RWPE2 (cell line): Measurements from ENCODE around the gene FASTKD1.
A peak's percentile ranks its signal among the peaks of the same experiment; 100 is the strongest.
"Not testable (repeated sequence)": the region's sequence is repeated elsewhere in the genome, so short reads cannot be mapped to it uniquely, and the experiment has no call there.

ENCODE experiments used
- ATAC-seq: fragments of 200-7000 bp; cut with Tn5 transposase; 3 replicates; pipeline ENCODE4 v1.9.1; 2021; ENCODE audit warnings: low read depth
- DNase-seq: peaks from one replicate; pipeline ENCODE4 v3.0.0-alpha.2; 2020; ENCODE audit warnings: low spot score
- H3K27ac ChIP-seq: fragments of 450-650 bp; 2 replicates; pipeline ENCODE4 v1.5.1; 2017; ENCODE audit warnings: mild to moderate bottlenecking; ENCODE audit not compliant: poor library complexity, severe bottlenecking
- H3K27me3 ChIP-seq: fragments of 250-450 bp; sonication (Bioruptor Pico); 2 replicates; pipeline ENCODE4 v1.5.1; 2021; ENCODE audit warnings: mild to moderate bottlenecking, moderate library complexity; ENCODE audit not compliant: insufficient read depth, poor library complexity, severe bottlenecking
- H3K36me3 ChIP-seq: fragments of 250-450 bp; sonication (Bioruptor Pico); 2 replicates; pipeline ENCODE4 v1.5.1; 2020; ENCODE audit warnings: low read depth, mild to moderate bottlenecking, moderate library complexity
- H3K4me1 ChIP-seq: fragments of 250-450 bp; sonication (Bioruptor Pico); 2 replicates; pipeline ENCODE4 v1.5.1; 2021; ENCODE audit warnings: mild to moderate bottlenecking, moderate library complexity; ENCODE audit not compliant: insufficient read depth, poor library complexity, severe bottlenecking
- H3K4me3 ChIP-seq: fragments of 250-450 bp; sonication (Bioruptor Pico); 2 replicates; pipeline ENCODE4 v1.5.1; 2021; ENCODE audit warnings: mild to moderate bottlenecking, moderate library complexity; ENCODE audit not compliant: severe bottlenecking
- H3K9me3 ChIP-seq: fragments of 250-450 bp; sonication (Bioruptor Pico); 2 replicates; pipeline ENCODE4 v1.5.1; 2021; ENCODE audit warnings: mild to moderate bottlenecking, moderate library complexity; ENCODE audit not compliant: severe bottlenecking
- TF ChIP-seq, protein P1 (sequence below): fragments of 450-650 bp; IDR thresholded peaks from one replicate; pipeline ENCODE4 v1.5.1; 2017; ENCODE audit warnings: mild to moderate bottlenecking, moderate library complexity; ENCODE audit not compliant: poor library complexity, severe bottlenecking

FASTKD1 gene

GRCh38 chr2:169573160-169573973 is at the start of gene FASTKD1:
Gene FASTKD1, minus strand, starts transcription at chr2:169573865. Its CDS starts 1,836 bp downstream, at chr2:169572029.
- TF ChIP-seq, protein P1, sequence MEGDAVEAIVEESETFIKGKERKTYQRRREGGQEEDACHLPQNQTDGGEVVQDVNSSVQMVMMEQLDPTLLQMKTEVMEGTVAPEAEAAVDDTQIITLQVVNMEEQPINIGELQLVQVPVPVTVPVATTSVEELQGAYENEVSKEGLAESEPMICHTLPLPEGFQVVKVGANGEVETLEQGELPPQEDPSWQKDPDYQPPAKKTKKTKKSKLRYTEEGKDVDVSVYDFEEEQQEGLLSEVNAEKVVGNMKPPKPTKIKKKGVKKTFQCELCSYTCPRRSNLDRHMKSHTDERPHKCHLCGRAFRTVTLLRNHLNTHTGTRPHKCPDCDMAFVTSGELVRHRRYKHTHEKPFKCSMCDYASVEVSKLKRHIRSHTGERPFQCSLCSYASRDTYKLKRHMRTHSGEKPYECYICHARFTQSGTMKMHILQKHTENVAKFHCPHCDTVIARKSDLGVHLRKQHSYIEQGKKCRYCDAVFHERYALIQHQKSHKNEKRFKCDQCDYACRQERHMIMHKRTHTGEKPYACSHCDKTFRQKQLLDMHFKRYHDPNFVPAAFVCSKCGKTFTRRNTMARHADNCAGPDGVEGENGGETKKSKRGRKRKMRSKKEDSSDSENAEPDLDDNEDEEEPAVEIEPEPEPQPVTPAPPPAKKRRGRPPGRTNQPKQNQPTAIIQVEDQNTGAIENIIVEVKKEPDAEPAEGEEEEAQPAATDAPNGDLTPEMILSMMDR = no peak
- Histone ChIP-seq H3K4me1 (peaks cover 27% of the 10 kb centered on the region), H3K27ac (peak within 1 kb of the TSS; percentile 46), H3K36me3 (peaks cover 28% of the 10 kb centered on the region), H3K27me3 (no peaks in the 10 kb centered on the region), H3K9me3 (no peaks in the 10 kb centered on the region), H3K4me3 (peak within 1 kb of the TSS; percentile 55)
- peak; percentile 99 for ATAC-seq
- peak; percentile 89 for DNase-seq

GRCh38 chr2:169623235-169623634 is 49.6 kb upstream of the FASTKD1 start:
- no peaks in the 10 kb centered on the region for H3K27me3 ChIP-seq
- ATAC-seq (no peak), DNase-seq (no peak)
- TF ChIP-seq, protein P1 = no peak
- no peaks in the 10 kb centered on the region for H3K4me1 ChIP-seq
- H3K27ac ChIP-seq = no peak overlapping the region
- H3K9me3 ChIP-seq = no peaks in the 10 kb centered on the region
- no peak overlapping the region for H3K4me3 ChIP-seq
- peaks cover 66% of the 10 kb centered on the region for H3K36me3 ChIP-seq

- Histone ChIP-seq H3K9me3 (no peaks in the 10 kb centered on the region), H3K4me3 (no peak overlapping the region), H3K27me3 (no peaks in the 10 kb centered on the region), H3K36me3 (peaks cover 72% of the 10 kb centered on the region), H3K4me1 (no peaks in the 10 kb centered on the region), H3K27ac (no peak overlapping the region)
- DNase-seq = no peak
- ATAC-seq = no peak
- TF ChIP-seq, protein P1 = no peak
Observed at GRCh38 chr2:169620509-169620908, 46.8 kb upstream of the FASTKD1 start.

DNA sequence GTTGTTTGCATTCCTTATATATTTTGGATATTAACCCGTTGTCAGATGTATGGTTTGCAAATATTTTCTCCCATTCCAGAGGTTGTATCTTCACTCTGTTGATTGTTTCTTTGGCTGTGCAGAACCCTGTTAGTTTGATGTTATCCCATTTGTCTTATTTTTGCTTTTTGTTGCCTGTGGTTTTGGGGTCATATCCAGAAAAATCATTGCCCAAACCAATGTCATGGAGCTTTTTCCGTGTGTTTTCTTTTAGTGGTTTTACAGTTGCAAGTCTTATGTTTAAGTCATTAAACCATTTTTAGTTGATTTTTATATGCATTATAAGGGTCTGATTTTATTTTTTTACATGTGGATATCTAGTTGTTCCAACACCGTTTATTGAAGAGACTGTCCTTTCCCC is 46.3 kb upstream of the FASTKD1 start:
- H3K4me1 ChIP-seq = no peaks in the 10 kb centered on the region
- TF ChIP-seq, protein P1 = no peak
- H3K27ac ChIP-seq = no peak overlapping the region
- no peaks in the 10 kb centered on the region for H3K27me3 ChIP-seq
- ATAC-seq (no peak), DNase-seq (no peak)
- peaks cover 73% of the 10 kb centered on the region for H3K36me3 ChIP-seq
- no peak overlapping the region for H3K4me3 ChIP-seq
- H3K9me3 ChIP-seq = no peaks in the 10 kb centered on the region

DNA sequence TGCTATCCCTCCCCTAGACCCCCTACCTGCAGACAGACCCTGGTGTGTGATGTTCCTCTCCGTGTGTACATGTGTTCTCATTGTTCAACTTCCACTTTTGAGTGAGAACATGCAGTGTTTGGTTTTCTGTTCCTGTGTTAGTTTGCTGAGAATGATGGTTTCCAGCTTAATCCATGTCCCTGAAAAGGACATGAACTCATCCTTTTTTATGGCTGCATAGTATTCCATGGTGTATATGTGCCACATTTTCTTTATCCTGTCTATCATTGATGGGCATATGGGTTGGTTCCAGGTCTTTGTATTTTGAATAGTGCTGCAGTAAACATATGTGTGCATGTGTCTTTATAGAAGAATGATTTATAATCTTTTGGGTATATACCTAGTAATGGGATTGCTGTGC is 42.3 kb upstream of the FASTKD1 start:
- peaks cover 84% of the 10 kb centered on the region for H3K36me3 ChIP-seq

More for the DNA sequence above, 42.3 kb upstream of the FASTKD1 start:
- H3K4me3 ChIP-seq, H3K27ac ChIP-seq, H3K4me1 ChIP-seq, H3K27me3 ChIP-seq, DNase-seq, ATAC-seq, H3K9me3 ChIP-seq: not testable (repeated sequence)
